Brain microvascular endothelial cell (primary cell): ENCODE results near the gene TMC5.

Source experiments
- DNase-seq: peaks from one replicate; pipeline ENCODE4 v3.0.0-alpha.2; 2020
- H3K27ac ChIP-seq: fragments of 250-450 bp; sonication (Bioruptor Pico); 2 replicates; pipeline ENCODE4 v1.5.1; 2020; ENCODE audit warnings: mild to moderate bottlenecking, moderate library complexity
- H3K27me3 ChIP-seq: fragments of 250-450 bp; sonication (Bioruptor Pico); replicated peaks from 2 replicates; pipeline ENCODE4 v1.5.1; 2020; ENCODE audit warnings: mild to moderate bottlenecking
- H3K36me3 ChIP-seq: fragments of 250-450 bp; sonication (Bioruptor Pico); replicated peaks from 2 replicates; pipeline ENCODE4 v1.5.1; 2020; ENCODE audit warnings: mild to moderate bottlenecking
- H3K4me3 ChIP-seq: 2 replicates; pipeline ENCODE4 v1.5.1; 2011; ENCODE audit warnings: low read depth, mild to moderate bottlenecking, control low read depth, low read length, moderate library complexity
- in situ Hi-C: cut with HindIII; loops from 2 replicates; pipeline ENCODE4 v1.10.0; 2017; ENCODE audit warnings: low sequenced_read_pairs, low pct_ligation_motif_present
- TF ChIP-seq, protein P1 (sequence below): IDR thresholded peaks from 2 replicates; pipeline ENCODE4 v1.5.1; 2011; ENCODE audit warnings: low read depth, mild to moderate bottlenecking, moderate library complexity, low read length, control low read depth, inconsistent platforms; ENCODE audit errors: missing control alignments

Gene TMC5

GRCh38 chr16:19439483-19439882 is 21.8 kb downstream of the TMC5 start:
- TF ChIP-seq, protein P1, sequence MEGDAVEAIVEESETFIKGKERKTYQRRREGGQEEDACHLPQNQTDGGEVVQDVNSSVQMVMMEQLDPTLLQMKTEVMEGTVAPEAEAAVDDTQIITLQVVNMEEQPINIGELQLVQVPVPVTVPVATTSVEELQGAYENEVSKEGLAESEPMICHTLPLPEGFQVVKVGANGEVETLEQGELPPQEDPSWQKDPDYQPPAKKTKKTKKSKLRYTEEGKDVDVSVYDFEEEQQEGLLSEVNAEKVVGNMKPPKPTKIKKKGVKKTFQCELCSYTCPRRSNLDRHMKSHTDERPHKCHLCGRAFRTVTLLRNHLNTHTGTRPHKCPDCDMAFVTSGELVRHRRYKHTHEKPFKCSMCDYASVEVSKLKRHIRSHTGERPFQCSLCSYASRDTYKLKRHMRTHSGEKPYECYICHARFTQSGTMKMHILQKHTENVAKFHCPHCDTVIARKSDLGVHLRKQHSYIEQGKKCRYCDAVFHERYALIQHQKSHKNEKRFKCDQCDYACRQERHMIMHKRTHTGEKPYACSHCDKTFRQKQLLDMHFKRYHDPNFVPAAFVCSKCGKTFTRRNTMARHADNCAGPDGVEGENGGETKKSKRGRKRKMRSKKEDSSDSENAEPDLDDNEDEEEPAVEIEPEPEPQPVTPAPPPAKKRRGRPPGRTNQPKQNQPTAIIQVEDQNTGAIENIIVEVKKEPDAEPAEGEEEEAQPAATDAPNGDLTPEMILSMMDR = no peak
- Histone ChIP-seq H3K36me3 (no peaks in the 10 kb centered on the region), H3K27me3 (no peaks in the 10 kb centered on the region), H3K27ac (no peak overlapping the region), H3K4me3 (no peak overlapping the region)
- in situ Hi-C loops = no loop called here
- DNase-seq = no peak

- no peaks in the 10 kb centered on the region for H3K27me3 ChIP-seq
- TF ChIP-seq, protein P1 = no peak
- in situ Hi-C loops = no loop called here
- H3K4me3 ChIP-seq = no peak overlapping the region
- H3K27ac ChIP-seq = no peak overlapping the region
- no peak for DNase-seq
- no peaks in the 10 kb centered on the region for H3K36me3 ChIP-seq
Observed at GRCh38 chr16:19443659-19444058, 26.0 kb downstream of the TMC5 start.

DNA sequence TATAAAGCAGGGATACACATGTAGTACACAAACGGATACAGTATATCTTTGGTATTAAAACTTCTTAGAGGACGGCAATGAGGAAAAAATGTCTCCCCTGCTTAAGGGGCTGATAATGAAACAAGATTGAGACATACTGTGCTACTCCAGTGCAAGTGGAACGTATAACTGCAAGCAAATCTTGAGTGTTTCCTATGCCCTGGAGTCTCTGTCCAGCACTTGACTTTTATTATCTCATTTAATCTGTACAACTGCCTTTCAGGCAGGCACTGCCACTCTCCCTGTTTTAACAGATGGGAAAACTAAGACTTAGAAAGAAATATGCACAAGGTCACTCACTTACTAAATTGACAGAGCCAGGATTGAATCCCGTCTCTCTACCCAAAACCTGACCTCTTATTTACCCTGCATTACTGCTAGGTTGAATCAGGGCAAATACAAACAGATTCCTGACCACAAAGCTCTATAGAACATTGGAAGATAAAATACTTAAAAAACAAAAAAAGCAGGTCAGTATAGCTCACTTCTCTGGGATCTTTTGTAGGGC is 28.7 kb downstream of the TMC5 start:
- no peak for DNase-seq
- in situ Hi-C loops = no loop called here
- Histone ChIP-seq H3K27me3 (no peaks in the 10 kb centered on the region), H3K27ac (no peak overlapping the region), H3K36me3 (no peaks in the 10 kb centered on the region), H3K4me3 (no peak overlapping the region)
- TF ChIP-seq, protein P1 = no peak

DNA sequence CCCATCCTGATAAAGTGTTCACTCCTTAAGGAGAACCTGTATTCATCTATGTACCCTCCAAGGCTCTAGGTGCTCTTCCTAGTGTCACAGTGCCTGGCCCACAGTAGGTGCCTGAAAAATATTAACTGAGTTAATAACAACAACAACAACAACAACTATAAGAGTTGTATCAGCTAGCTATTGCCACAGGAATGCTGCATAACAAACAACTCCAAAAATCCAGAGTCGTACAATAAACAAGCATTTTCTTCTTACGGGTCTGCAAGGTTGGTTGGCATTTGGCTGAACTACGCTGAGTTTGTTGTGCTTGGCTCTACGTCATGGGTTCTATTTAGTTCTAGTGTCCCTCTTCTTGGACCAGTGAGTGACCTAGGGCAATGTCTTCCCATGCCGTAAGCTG is 29.2 kb downstream of the TMC5 start:
- Histone ChIP-seq H3K27me3 (no peaks in the 10 kb centered on the region), H3K27ac (no peak overlapping the region), H3K4me3 (no peak overlapping the region), H3K36me3 (no peaks in the 10 kb centered on the region)
- in situ Hi-C loops = no loop called here
- TF ChIP-seq, protein P1 = no peak
- DNase-seq = no peak

DNA sequence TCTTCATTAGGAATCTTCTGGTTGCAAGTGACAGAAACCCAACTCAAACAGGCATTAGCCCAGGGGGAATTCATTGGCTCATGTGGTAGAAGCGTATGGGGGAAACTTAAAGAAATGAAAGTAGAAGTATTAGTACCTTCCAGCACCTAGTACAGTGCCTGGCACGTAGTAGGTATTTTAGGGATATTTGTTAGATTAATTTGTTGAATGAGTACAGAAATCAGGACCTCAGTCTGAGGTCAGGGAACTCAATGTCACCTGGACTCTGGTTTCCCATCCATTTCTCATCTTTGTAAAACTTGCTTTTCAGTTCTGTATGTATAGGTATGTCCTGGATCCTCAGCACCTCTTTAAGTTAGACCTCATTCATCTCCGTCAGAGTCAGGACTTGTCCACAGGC is 32.5 kb downstream of the TMC5 start:
- in situ Hi-C loops = no loop called here
- Histone ChIP-seq H3K4me3 (no peak overlapping the region), H3K27me3 (no peaks in the 10 kb centered on the region), H3K36me3 (no peaks in the 10 kb centered on the region), H3K27ac (no peak overlapping the region)
- TF ChIP-seq, protein P1 = no peak
- no peak for DNase-seq

DNA sequence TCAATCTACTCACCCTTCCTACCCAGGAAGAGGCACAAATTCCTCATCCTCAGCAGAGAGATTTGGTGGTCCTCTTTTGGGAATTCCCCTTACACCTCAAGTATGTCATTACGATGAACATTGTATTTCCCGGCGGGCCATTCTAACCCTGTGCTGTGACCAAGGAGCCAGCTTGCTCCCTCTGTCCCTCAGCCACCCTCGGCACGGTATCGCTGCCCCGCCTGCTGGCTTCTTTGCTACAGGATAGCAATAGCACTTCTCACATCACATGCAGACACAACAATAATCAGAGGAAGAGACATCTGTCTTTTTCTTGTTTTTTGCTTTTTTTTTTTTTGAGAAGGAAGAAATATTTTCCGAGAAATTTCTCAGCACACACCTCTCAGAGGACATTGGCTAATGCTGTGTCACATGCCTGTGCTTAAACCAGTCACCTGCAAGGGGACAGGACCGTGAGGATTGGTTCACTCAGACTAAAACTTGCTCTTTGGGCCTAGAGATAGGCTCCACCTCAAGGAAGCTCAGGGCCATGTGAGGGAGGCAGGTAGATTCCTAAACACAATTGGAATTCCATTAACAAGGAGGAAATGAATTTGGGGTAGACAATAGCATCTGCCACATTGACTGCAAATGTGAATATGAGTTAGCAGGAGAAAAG is 41.2 kb downstream of the TMC5 start:
- TF ChIP-seq, protein P1 = no peak
- Histone ChIP-seq H3K36me3 (no peaks in the 10 kb centered on the region), H3K4me3 (no peak overlapping the region), H3K27ac (no peak overlapping the region), H3K27me3 (no peaks in the 10 kb centered on the region)
- no peak for DNase-seq
- in situ Hi-C loops = no loop called here
